Fibroblast of lung (primary cell): ENCODE data around the gene ADAP1.

ENCODE experiments used
- EZH2 ChIP-seq: IDR thresholded peaks from 2 replicates; pipeline ENCODE4 v1.5.1; 2012; ENCODE audit warnings: low read length, control low read depth, mild to moderate bottlenecking; ENCODE audit errors: missing control alignments
- TF ChIP-seq, protein P1 (sequence below), 2 donors: IDR thresholded peaks in 1 of 2; conservative IDR thresholded peaks in 1 of 2; 1 replicate in 1 of 2; 2 replicates in 1 of 2; pipeline ENCODE4 v1.5.1; 2011 to 2012; ENCODE audit warnings: low read length in 2 of 2, control low read depth in 1 of 2, inconsistent platforms in 1 of 2, low read depth in 1 of 2, mild to moderate bottlenecking in 1 of 2

- TF ChIP-seq, protein P1, sequence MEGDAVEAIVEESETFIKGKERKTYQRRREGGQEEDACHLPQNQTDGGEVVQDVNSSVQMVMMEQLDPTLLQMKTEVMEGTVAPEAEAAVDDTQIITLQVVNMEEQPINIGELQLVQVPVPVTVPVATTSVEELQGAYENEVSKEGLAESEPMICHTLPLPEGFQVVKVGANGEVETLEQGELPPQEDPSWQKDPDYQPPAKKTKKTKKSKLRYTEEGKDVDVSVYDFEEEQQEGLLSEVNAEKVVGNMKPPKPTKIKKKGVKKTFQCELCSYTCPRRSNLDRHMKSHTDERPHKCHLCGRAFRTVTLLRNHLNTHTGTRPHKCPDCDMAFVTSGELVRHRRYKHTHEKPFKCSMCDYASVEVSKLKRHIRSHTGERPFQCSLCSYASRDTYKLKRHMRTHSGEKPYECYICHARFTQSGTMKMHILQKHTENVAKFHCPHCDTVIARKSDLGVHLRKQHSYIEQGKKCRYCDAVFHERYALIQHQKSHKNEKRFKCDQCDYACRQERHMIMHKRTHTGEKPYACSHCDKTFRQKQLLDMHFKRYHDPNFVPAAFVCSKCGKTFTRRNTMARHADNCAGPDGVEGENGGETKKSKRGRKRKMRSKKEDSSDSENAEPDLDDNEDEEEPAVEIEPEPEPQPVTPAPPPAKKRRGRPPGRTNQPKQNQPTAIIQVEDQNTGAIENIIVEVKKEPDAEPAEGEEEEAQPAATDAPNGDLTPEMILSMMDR (conservative IDR thresholded peaks at IDR 0.05 in 1 of 2, IDR thresholded peaks at IDR 0.05 in 1 of 2; ENCODE audit: low read depth in 1 of 2, low read length in 2 of 2), result no peak
- no peak for TF ChIP-seq EZH2
Measured at GRCh38 chr7:978049-978346, 23.5 kb upstream of the ADAP1 start.
